GM21515 (cell line): Measurements from ENCODE around the gene USH2A.

ENCODE experiments used
- ATAC-seq: cut with Tn5 transposase; IDR thresholded peaks from one replicate; pipeline ENCODE4 v1.9.1; 2021; ENCODE audit not compliant: unreplicated experiment

USH2A gene

GRCh38 chr1:215657047-215657446, 766.2 kb downstream of the USH2A start:
- ATAC-seq = no peak

- no peak for ATAC-seq
Measured at GRCh38 chr1:215652371-215652770, 770.9 kb downstream of the USH2A start.

GRCh38 chr1:215651867-215652266, 771.4 kb downstream of the USH2A start:
- ATAC-seq = no peak

GRCh38 chr1:215650446-215651149, 772.6 kb downstream of the USH2A start:
- ATAC-seq = no peak

- ATAC-seq = no peak
Measured at GRCh38 chr1:215648957-215649356, 774.3 kb downstream of the USH2A start.

GRCh38 chr1:215647738-215648137, 775.5 kb downstream of the USH2A start:
- ATAC-seq = no peak

- ATAC-seq = no peak
Measured at GRCh38 chr1:215645861-215646260, 777.4 kb downstream of the USH2A start.

- no peak for ATAC-seq
Measured at GRCh38 chr1:215645182-215645581, 778.1 kb downstream of the USH2A start.

- no peak for ATAC-seq
Measured at GRCh38 chr1:215643592-215644321, 779.5 kb downstream of the USH2A start.

- no peak for ATAC-seq
Measured at GRCh38 chr1:215640429-215641148, 782.7 kb downstream of the USH2A start.

- ATAC-seq = no peak
Measured at GRCh38 chr1:215637041-215637573, 786.1 kb downstream of the USH2A start.

GRCh38 chr1:215636258-215636965, 786.8 kb downstream of the USH2A start:
- no peak for ATAC-seq

- ATAC-seq = no peak
Measured at GRCh38 chr1:215635827-215636226, 787.4 kb downstream of the USH2A start.

GRCh38 chr1:215631489-215631888, 791.8 kb downstream of the USH2A start:
- ATAC-seq = no peak

- ATAC-seq = no peak
Measured at GRCh38 chr1:215631040-215631439, 792.2 kb downstream of the USH2A start.

GRCh38 chr1:215625949-215626348, 797.3 kb downstream of the USH2A start:
- no peak for ATAC-seq

- ATAC-seq = no peak
Measured at GRCh38 chr1:215623162-215623561, 800.1 kb downstream of the USH2A start.

- ATAC-seq = no peak
Measured at GRCh38 chr1:215617979-215618378, 805.3 kb downstream of the USH2A start.

GRCh38 chr1:215612391-215612790, 810.9 kb downstream of the USH2A start:
- no peak for ATAC-seq

GRCh38 chr1:215608646-215609045, 814.6 kb downstream of the USH2A start:
- no peak for ATAC-seq

GRCh38 chr1:215607412-215607811, 815.8 kb downstream of the USH2A start:
- ATAC-seq = no peak
